ENCODE results near the gene IMPDH2. TPM values are rescaled to one million over a fixed set of nuclear protein-coding genes. Genes with fewer than 3 reads are reported as not detected.

Gene IMPDH2
- total RNA-seq, 1 donor from 2014 or later = 434 TPM

- Mint-ChIP-seq H3K9me3 (no peaks in the 10 kb centered on the region), H3K36me3 (ENCODE audit: low read depth) (peaks cover 39% of the 10 kb centered on the region), H3K27ac (peak overlapping the region; percentile 90), H3K4me1 (ENCODE audit: low read depth) (peaks cover 28% of the 10 kb centered on the region), H3K4me3 (peak overlapping the region; percentile 91), H3K27me3 (ENCODE audit: insufficient read depth) (no peaks in the 10 kb centered on the region)
- intact Hi-C loops (cut with micrococcal nuclease) = loop anchor here (5.0 to 10.0 kb wide), 3 partner anchors 322 to 575 kb away; partner anchors contain the start of genes ATRIP, CCDC51, PFKFB4 and TMA7
- DNase-seq (ENCODE audit: low spot score) = no peak
Measured at GRCh38 chr3:49019941-49020329, 9.3 kb downstream of the IMPDH2 start.

- no peak for DNase-seq (ENCODE audit: low spot score)
- no peaks in the 10 kb centered on the region for H3K9me3 Mint-ChIP-seq
- peaks cover 22% of the 10 kb centered on the region for H3K4me1 Mint-ChIP-seq (ENCODE audit: low read depth)
- peak overlapping the region; percentile 86 for H3K27ac Mint-ChIP-seq
- H3K4me3 Mint-ChIP-seq = peak overlapping the region; percentile 91
- H3K36me3 Mint-ChIP-seq (ENCODE audit: low read depth) = peaks cover 28% of the 10 kb centered on the region
- intact Hi-C loops (cut with micrococcal nuclease) = loop anchor here (1.0 kb wide), 2 partner anchors 11 to 29 kb away; partner anchors contain the start of gene WDR6
- H3K27me3 Mint-ChIP-seq (ENCODE audit: insufficient read depth) = no peaks in the 10 kb centered on the region
Measured at GRCh38 chr3:49018707-49019006, 10.5 kb downstream of the IMPDH2 start.

- Mint-ChIP-seq H3K27me3 (ENCODE audit: insufficient read depth) (no peaks in the 10 kb centered on the region), H3K36me3 (ENCODE audit: low read depth) (peaks cover 23% of the 10 kb centered on the region), H3K27ac (peak within 1 kb of the TSS; percentile 86), H3K4me1 (ENCODE audit: low read depth) (peaks cover 17% of the 10 kb centered on the region), H3K9me3 (no peaks in the 10 kb centered on the region), H3K4me3 (peak within 1 kb of the TSS; percentile 91)
- peak; percentile 65 for DNase-seq (ENCODE audit: low spot score)
- intact Hi-C loops (cut with micrococcal nuclease) = loop anchor here (1.0 kb wide), 2 partner anchors 11 to 29 kb away; partner anchors contain the start of gene WDR6
Measured at GRCh38 chr3:49017971-49018706, 11.1 kb downstream of the IMPDH2 start, which contains the start of gene DALRD3. Gene DALRD3, minus strand, starts transcription at chr3:49018580. Its CDS starts 16 bp downstream, at chr3:49018564.

GRCh38 chr3:49017229-49017970, 11.8 kb downstream of the IMPDH2 start:
- Mint-ChIP-seq H3K36me3 (ENCODE audit: low read depth) (peaks cover 16% of the 10 kb centered on the region), H3K4me3 (peak overlapping the region; percentile 91), H3K27ac (peak overlapping the region; percentile 81), H3K4me1 (ENCODE audit: low read depth) (peaks cover 14% of the 10 kb centered on the region), H3K9me3 (no peaks in the 10 kb centered on the region), H3K27me3 (ENCODE audit: insufficient read depth) (no peaks in the 10 kb centered on the region)
- DNase-seq (ENCODE audit: low spot score) = no peak
- intact Hi-C loops (cut with micrococcal nuclease) = no loop called here

- Mint-ChIP-seq H3K4me3 (peak overlapping the region; percentile 91), H3K9me3 (no peaks in the 10 kb centered on the region), H3K4me1 (ENCODE audit: low read depth) (peaks cover 17% of the 10 kb centered on the region), H3K27me3 (ENCODE audit: insufficient read depth) (no peaks in the 10 kb centered on the region), H3K36me3 (ENCODE audit: low read depth) (peaks cover 20% of the 10 kb centered on the region), H3K27ac (no peak overlapping the region)
- no peak for DNase-seq (ENCODE audit: low spot score)
- intact Hi-C loops (cut with micrococcal nuclease) = no loop called here
Measured at GRCh38 chr3:49016414-49017228, 12.6 kb downstream of the IMPDH2 start.

GRCh38 chr3:49015765-49016164, 13.4 kb downstream of the IMPDH2 start:
- peaks cover 18% of the 10 kb centered on the region for H3K36me3 Mint-ChIP-seq (ENCODE audit: low read depth)
- H3K9me3 Mint-ChIP-seq = no peaks in the 10 kb centered on the region
- no peaks in the 10 kb centered on the region for H3K27me3 Mint-ChIP-seq (ENCODE audit: insufficient read depth)
- peak overlapping the region; percentile 54 for H3K4me3 Mint-ChIP-seq
- H3K4me1 Mint-ChIP-seq (ENCODE audit: low read depth) = peaks cover 17% of the 10 kb centered on the region
- intact Hi-C loops (cut with micrococcal nuclease) = no loop called here
- H3K27ac Mint-ChIP-seq = no peak overlapping the region
- DNase-seq (ENCODE audit: low spot score) = no peak

GRCh38 chr3:49015072-49015471, 14.1 kb downstream of the IMPDH2 start:
- no peak overlapping the region for H3K27ac Mint-ChIP-seq
- H3K4me1 Mint-ChIP-seq (ENCODE audit: low read depth) = peaks cover 14% of the 10 kb centered on the region
- H3K36me3 Mint-ChIP-seq (ENCODE audit: low read depth) = peaks cover 18% of the 10 kb centered on the region
- no peaks in the 10 kb centered on the region for H3K9me3 Mint-ChIP-seq
- intact Hi-C loops (cut with micrococcal nuclease) = no loop called here
- no peak for DNase-seq (ENCODE audit: low spot score)
- H3K4me3 Mint-ChIP-seq = no peak overlapping the region
- H3K27me3 Mint-ChIP-seq (ENCODE audit: insufficient read depth) = no peaks in the 10 kb centered on the region

- no peak overlapping the region for H3K4me3 Mint-ChIP-seq
- no peak overlapping the region for H3K27ac Mint-ChIP-seq
- intact Hi-C loops (cut with micrococcal nuclease) = no loop called here
- H3K4me1 Mint-ChIP-seq (ENCODE audit: low read depth) = peaks cover 16% of the 10 kb centered on the region
- no peaks in the 10 kb centered on the region for H3K9me3 Mint-ChIP-seq
- DNase-seq (ENCODE audit: low spot score) = peak; percentile 37
- H3K27me3 Mint-ChIP-seq (ENCODE audit: insufficient read depth) = no peaks in the 10 kb centered on the region
- H3K36me3 Mint-ChIP-seq (ENCODE audit: low read depth) = peaks cover 18% of the 10 kb centered on the region
Measured at GRCh38 chr3:49013738-49014660, 15.2 kb downstream of the IMPDH2 start.

GRCh38 chr3:49013113-49013737, 16.0 kb downstream of the IMPDH2 start:
- intact Hi-C loops (cut with micrococcal nuclease) = no loop called here
- Mint-ChIP-seq H3K36me3 (ENCODE audit: low read depth) (peaks cover 20% of the 10 kb centered on the region), H3K4me3 (no peak overlapping the region), H3K27ac (no peak overlapping the region), H3K27me3 (ENCODE audit: insufficient read depth) (no peaks in the 10 kb centered on the region), H3K9me3 (no peaks in the 10 kb centered on the region), H3K4me1 (ENCODE audit: low read depth) (peaks cover 21% of the 10 kb centered on the region)
- DNase-seq (ENCODE audit: low spot score) = no peak

GRCh38 chr3:49012441-49013017, 16.7 kb downstream of the IMPDH2 start:
- Mint-ChIP-seq H3K27ac (no peak overlapping the region), H3K36me3 (ENCODE audit: low read depth) (peaks cover 23% of the 10 kb centered on the region), H3K4me1 (ENCODE audit: low read depth) (peaks cover 25% of the 10 kb centered on the region), H3K27me3 (ENCODE audit: insufficient read depth) (no peaks in the 10 kb centered on the region), H3K9me3 (no peaks in the 10 kb centered on the region), H3K4me3 (no peak overlapping the region)
- intact Hi-C loops (cut with micrococcal nuclease) = no loop called here
- no peak for DNase-seq (ENCODE audit: low spot score)

GRCh38 chr3:49009396-49009795, 19.8 kb downstream of the IMPDH2 start:
- Mint-ChIP-seq H3K9me3 (no peaks in the 10 kb centered on the region), H3K4me1 (ENCODE audit: low read depth) (peaks cover 29% of the 10 kb centered on the region), H3K27ac (no peak overlapping the region), H3K4me3 (peak overlapping the region; percentile 65), H3K36me3 (ENCODE audit: low read depth) (peaks cover 13% of the 10 kb centered on the region), H3K27me3 (ENCODE audit: insufficient read depth) (no peaks in the 10 kb centered on the region)
- DNase-seq (ENCODE audit: low spot score) = no peak
- intact Hi-C loops (cut with micrococcal nuclease) = loop anchor here (5.0 kb wide), 2 partner anchors 112 to 292 kb away; partner anchors contain the start of genes IP6K2 and SLC25A20

Measured in activated T-helper 1 cell treated with anti-CD3 and anti-CD28 coated beads, Interleukin-12 subunit alpha, Interleukin-12 subunit beta, Interleukin-2, Interleukin-4 antibody, amounts not matched to agents 30 ng/mL and 10 ng/mL and 1 ng/mL, durations not matched to agents 14 hours and 24 hours and 36 hours (primary cell).